ENCODE measurements around the gene ALPI.

Gene ALPI

DNA sequence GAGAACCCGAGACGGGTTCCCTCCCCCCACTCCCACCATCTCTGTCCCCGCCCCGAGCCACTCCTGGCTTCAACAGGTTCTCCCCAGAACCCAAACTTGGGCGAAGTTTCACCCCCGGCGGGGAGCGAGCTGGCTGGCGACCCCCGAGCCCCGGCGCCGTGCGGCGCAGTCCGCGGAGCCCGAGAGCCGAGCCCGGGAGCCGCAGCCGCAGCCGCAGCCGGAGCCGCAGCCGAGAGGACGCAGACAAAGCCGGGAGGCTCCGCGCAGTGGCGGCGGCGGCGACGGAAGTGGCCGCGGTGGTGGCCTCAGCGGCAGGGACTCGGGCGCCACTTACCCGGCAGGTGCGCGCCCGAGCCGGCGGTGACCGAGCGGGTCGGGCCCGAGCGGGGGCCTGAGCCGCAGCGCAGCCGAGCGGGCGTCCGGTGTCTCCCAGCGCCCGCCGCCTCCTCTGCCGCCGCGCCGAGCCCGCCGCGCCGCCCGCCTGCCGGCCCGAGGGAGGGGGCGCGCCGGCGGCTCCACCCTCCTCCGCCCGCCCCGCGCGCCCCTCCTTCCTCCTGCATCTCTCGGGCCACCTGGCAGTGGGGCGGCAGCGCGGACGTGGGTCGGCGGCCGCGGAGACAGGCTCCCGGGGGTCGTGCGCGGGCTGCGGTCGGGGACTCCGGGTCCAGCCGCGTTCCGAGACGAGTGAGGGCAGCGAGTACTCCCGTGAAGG lies 31.6 kb downstream of the ALPI start, which contains the start of gene ECEL1:
Gene ECEL1, minus strand, starts transcription at position 450 of the 712 bp plus-strand sequence. CDS start 1,181 bp downstream, outside the sequence.
- no peak for DNase-seq (ENCODE audit: low read depth)
- TF ChIP-seq, protein P1, sequence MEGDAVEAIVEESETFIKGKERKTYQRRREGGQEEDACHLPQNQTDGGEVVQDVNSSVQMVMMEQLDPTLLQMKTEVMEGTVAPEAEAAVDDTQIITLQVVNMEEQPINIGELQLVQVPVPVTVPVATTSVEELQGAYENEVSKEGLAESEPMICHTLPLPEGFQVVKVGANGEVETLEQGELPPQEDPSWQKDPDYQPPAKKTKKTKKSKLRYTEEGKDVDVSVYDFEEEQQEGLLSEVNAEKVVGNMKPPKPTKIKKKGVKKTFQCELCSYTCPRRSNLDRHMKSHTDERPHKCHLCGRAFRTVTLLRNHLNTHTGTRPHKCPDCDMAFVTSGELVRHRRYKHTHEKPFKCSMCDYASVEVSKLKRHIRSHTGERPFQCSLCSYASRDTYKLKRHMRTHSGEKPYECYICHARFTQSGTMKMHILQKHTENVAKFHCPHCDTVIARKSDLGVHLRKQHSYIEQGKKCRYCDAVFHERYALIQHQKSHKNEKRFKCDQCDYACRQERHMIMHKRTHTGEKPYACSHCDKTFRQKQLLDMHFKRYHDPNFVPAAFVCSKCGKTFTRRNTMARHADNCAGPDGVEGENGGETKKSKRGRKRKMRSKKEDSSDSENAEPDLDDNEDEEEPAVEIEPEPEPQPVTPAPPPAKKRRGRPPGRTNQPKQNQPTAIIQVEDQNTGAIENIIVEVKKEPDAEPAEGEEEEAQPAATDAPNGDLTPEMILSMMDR (IDR thresholded peaks at IDR 0.05; ENCODE audit: low read length, missing control alignments), result no peak
- no peak within 1 kb of the TSS for H3K4me3 ChIP-seq (replicated peaks; ENCODE audit: low read depth, low read length)

DNA sequence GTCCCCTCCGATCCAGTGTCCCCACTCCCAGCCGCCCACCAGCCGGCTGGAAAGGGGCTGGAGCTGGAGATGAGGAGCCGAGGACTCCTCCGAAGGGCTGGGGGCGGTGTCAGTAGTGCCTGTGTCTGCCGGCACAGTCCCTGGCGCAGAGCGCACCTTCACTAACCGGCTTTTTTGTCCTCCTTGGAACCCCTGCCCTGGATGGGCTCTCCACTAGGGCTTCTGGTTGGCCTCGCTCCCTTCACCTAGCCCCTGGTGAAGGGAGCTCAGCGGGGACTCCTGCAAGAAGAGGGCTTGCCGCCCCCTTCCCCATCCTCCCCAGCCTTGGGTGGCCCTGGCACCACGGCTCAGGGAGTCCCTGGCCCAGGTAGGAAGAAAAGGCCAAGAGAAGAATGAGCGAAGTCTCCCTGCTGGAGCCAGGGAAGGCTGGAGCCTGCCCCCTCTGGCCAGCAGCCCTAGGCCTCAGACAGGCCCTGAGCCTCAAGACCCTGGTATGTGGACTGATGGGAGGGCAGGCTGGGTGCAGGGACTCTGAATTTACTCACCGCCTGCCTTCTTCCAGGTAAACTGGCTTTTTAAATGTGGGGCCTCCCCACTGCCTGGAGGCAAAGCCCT lies 32.3 kb downstream of the ALPI start:
- no peak for DNase-seq (ENCODE audit: low read depth)
- TF ChIP-seq, protein P1 (IDR thresholded peaks at IDR 0.05; ENCODE audit: low read length, missing control alignments), result no peak
- no peak overlapping the region for H3K4me3 ChIP-seq (replicated peaks; ENCODE audit: low read depth, low read length)

DNA sequence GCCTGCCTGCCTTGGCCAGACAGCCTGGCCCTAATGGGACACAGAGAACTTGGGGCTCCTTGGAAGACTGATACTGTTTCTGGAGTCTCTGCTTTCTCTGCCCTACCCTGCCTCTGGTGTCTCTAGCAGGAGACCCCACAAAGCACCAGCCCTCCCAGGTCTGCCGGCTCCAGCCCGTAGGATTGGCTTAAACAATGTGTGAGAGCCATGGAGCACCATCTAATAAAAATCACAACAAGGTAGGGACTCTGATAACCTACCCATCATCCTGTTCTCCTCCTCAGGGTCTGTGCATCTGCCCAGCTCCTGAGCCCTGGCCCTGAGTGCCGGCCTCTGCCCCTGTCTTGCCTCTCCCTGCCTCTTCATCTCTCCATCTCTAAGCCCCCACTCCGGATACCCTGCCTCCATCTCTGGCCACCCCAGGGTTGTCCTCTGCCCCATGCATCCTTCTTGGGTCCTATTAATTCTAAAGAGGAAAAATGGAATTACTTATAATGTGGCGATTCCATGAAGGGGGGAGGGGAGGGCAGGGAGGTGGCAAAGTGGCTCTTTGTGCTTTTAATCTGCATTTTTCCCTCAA lies 32.9 kb downstream of the ALPI start:
- TF ChIP-seq, protein P1 (IDR thresholded peaks at IDR 0.05; ENCODE audit: low read length, missing control alignments), result no peak
- no peak for DNase-seq (ENCODE audit: low read depth)

DNA sequence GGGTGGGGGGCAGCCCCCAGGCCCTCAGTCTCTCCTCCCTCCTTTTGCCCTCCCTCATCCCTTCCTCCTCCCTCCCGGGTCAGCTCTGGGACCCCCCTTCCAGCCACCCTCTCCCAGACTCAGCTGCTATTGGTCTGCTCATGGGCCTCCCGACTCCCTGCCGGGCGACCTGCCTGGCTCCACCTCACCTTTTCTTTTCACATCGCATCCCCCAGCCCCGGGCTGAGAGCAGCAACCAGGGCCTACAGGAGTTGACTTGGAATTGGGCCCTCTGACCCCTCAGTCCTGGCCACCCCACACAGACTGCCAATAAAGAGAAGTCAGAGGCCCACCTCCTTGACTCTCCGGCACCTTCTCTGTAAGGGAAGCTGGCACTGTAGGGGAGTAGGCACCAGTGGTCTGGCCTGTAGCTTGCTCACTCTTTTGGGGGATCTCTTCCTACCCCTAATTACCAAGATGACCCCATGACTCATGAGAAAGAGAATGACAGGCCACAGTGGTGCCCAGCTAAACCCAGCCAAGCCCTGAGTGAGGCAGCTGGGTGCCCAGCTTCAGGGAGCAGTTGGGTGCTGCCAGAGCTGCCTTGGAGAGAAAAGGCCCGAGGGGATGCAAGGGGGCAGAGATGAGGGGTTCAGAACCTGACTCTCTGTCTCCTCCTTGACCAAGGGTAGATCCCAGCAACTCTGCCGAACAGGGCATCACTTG lies 33.7 kb downstream of the ALPI start:
- TF ChIP-seq, protein P1 (IDR thresholded peaks at IDR 0.05; ENCODE audit: low read length, missing control alignments), result no peak

More for the DNA sequence above, 32.9 kb downstream of the ALPI start:
- no peak overlapping the region for H3K4me3 ChIP-seq (replicated peaks; ENCODE audit: low read depth, low read length)

DNA sequence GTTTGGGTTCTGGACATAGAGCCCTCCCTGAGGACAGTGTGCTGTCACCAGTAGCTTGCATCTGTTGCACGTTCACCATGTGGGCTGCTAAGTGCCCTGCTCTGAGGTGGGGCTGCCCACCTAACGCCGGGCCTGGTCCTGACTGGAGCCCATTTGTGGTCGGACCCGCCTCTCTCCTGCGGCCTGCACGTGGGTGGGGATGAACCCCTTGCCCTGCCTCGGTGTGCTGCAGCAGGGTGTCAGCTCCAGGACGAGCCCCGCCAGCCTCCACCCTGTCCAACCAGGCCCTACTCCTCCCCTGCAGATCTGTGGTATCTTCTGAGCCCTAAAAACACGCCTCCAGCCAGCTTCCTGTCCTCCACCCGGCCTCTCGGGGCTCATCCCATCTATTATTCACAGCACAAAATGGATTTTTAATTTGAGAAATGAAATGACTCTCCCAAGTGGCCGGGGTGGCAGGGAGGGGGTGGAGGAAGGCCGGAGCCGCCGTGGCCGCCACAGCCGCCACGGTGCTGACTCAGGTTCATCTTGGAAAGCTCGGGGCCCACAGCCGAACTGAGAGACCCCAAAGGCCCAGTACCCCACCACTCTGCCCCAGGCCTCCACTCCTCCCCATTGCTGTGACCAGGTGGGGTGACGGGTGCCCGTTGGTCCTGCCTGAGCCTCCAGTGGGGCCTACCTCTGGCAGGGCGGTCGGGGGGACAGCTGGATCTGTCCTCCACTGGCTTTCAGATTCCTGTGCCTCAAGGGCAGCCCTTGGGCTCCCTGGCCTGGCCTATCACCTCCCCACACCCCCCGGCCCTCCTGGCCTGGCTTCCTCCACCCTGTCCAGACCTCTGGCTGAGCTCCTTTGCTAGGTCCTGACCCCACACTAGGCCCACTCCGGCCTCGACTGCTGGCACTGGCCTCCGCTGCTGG lies 34.5 kb downstream of the ALPI start:
- TF ChIP-seq, protein P1 (IDR thresholded peaks at IDR 0.05; ENCODE audit: low read length, missing control alignments), result no peak
- no peak for DNase-seq (ENCODE audit: low read depth)
- H3K4me3 ChIP-seq (replicated peaks; ENCODE audit: low read depth, low read length), result no peak overlapping the region

More for the DNA sequence above, 33.7 kb downstream of the ALPI start:
- no peak overlapping the region for H3K4me3 ChIP-seq (replicated peaks; ENCODE audit: low read depth, low read length)
- no peak for DNase-seq (ENCODE audit: low read depth)

Data from fibroblast of pulmonary artery (primary cell).